Activated CD4-positive, alpha-beta T cell treated with anti-CD3 and anti-CD28 coated beads, Interleukin-2, amount 10 ng/mL, durations not matched to agents 7 days and 5 days (primary cell): ENCODE data around the gene CACNB1. TPM values are rescaled to one million over a fixed set of nuclear protein-coding genes. Genes with fewer than 3 reads are reported as not detected.

Source experiments
- CTCF ChIA-PET: fragments of 350-600 bp; sonication (Branson Sonifier 250); formaldehyde crosslinking; loops from one replicate; lab custom pipeline; 2021; ENCODE audit warnings: antibody characterized with exemption; lab: Charles Lee
- POLR2A ChIA-PET: fragments of 350-600 bp; sonication (Branson Sonifier 250); formaldehyde crosslinking; loops from one replicate; lab custom pipeline; 2021; ENCODE audit warnings: antibody characterized with exemption; lab: Charles Lee
- DNase-seq: peaks from one replicate; pipeline ENCODE4 v3.0.0-alpha.2; 2020
- H3K27ac Mint-ChIP-seq: one replicate; pipeline ENCODE4 v1.8.0; 2021; ENCODE audit warnings: mild to moderate bottlenecking, moderate library complexity, mixed read lengths
- H3K27me3 Mint-ChIP-seq: one replicate; pipeline ENCODE4 v1.8.0; 2021; ENCODE audit warnings: mixed read lengths
- H3K36me3 Mint-ChIP-seq: one replicate; pipeline ENCODE4 v1.8.0; 2021; ENCODE audit warnings: low read depth, mixed read lengths
- H3K4me1 Mint-ChIP-seq: one replicate; pipeline ENCODE4 v1.8.0; 2021; ENCODE audit warnings: mixed read lengths
- H3K4me3 Mint-ChIP-seq: one replicate; pipeline ENCODE4 v1.8.0; 2021; ENCODE audit warnings: mild to moderate bottlenecking, moderate library complexity, mixed read lengths
- H3K9me3 Mint-ChIP-seq: one replicate; pipeline ENCODE4 v1.8.0; 2021; ENCODE audit warnings: mixed read lengths
- total RNA-seq, 2 experiments: library from RNA; stranded (reverse); gene quantifications; one replicate each; pipeline ENCODE4 v1.2.3, GENCODE V29; 2021

Gene CACNB1
- 10 to 100 TPM; 14.8 to 18.3 TPM for total RNA-seq

DNA sequence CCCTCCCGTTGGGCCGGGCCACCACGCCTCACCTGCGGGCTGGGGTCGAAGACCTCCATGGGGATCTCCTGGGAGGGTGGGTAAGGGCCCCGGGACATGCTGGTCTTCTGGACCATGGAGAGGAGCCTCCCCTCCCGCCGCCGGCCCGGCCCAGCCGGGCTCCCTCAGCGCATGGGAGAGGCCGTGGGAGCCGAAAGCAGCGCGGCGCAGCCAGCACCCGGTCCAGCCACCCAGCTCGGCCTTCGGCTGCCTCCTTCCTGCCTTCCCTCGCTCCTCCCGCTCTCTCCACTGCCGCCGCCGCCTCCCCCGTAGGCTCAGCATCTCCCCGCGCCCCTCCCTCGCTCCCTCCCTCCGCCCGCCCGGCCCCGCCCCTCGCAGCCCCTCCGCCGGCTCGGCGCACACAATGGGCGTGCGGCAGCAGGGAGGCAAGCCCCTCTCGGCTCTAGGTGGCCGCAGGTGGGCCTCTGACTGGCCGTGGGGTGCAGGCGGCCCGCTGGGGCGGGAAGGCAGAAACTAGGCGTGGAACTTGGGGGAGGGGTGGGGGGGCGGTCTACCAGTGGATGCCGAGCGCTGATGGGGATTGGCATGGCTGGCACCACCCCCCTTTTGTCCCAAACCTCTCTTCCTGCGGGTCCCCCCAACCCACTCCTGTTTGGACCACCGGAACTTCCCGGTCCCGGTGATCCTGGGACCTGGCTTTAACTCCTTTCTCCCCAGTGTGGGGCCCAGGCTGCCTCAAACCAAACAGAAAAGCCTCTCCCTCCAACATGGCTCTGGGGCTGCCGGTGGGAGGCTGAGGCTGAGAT, at the start of gene CACNB1:
Gene CACNB1, minus strand, starts transcription at position 290 of the 806 bp plus-strand sequence. Its CDS starts 174 bp downstream, at position 116.
- no peaks in the 10 kb centered on the region for H3K27me3 Mint-ChIP-seq
- no peaks in the 10 kb centered on the region for H3K9me3 Mint-ChIP-seq
- POLR2A ChIA-PET: no interaction called here
- H3K4me1 Mint-ChIP-seq: peaks cover 68% of the 10 kb centered on the region
- CTCF ChIA-PET: interaction anchor here (0.6 to 1.0 kb wide), 4 partner anchors 38 to 403 kb away, joined by 3 to 4 read pairs (median 3); no protein-coding TSS in a partner anchor
- peak within 1 kb of the TSS; percentile 79 for H3K4me3 Mint-ChIP-seq
- peak within 1 kb of the TSS; percentile 99 for H3K27ac Mint-ChIP-seq
- DNase-seq: peak; percentile 74
- H3K36me3 Mint-ChIP-seq: peaks cover 27% of the 10 kb centered on the region

DNA sequence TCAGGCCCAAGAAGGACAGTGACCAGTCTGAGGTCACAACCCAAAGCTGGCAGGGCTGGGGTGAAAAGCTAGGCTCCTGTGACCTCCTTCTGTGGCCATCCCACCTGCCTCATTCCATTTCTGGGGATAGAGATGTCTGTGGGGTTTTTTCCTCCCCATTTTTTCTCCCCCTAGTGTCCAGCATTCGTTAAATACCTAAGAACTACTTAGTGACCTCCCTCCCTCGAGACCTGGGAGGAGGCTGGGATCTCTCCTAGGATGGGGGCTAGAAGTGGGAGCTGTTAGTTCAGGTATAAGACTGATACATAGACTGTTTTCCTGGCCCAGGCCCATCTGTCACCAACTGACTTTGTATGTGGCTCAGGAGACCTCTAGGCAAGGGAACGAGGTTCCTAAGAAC, 48.8 kb upstream of the CACNB1 start:
- Mint-ChIP-seq H3K36me3 (no peaks in the 10 kb centered on the region), H3K4me1 (peaks cover 9% of the 10 kb centered on the region), H3K27me3 (no peaks in the 10 kb centered on the region), H3K27ac (no peak overlapping the region), H3K4me3 (no peak overlapping the region), H3K9me3 (no peaks in the 10 kb centered on the region)
- POLR2A ChIA-PET: no interaction called here
- DNase-seq: no peak
- CTCF ChIA-PET: interaction anchor here (0.5 to 2.8 kb wide), 5 partner anchors 10 to 118 kb away, joined by 3 to 20 read pairs (median 6); no protein-coding TSS in a partner anchor

DNA sequence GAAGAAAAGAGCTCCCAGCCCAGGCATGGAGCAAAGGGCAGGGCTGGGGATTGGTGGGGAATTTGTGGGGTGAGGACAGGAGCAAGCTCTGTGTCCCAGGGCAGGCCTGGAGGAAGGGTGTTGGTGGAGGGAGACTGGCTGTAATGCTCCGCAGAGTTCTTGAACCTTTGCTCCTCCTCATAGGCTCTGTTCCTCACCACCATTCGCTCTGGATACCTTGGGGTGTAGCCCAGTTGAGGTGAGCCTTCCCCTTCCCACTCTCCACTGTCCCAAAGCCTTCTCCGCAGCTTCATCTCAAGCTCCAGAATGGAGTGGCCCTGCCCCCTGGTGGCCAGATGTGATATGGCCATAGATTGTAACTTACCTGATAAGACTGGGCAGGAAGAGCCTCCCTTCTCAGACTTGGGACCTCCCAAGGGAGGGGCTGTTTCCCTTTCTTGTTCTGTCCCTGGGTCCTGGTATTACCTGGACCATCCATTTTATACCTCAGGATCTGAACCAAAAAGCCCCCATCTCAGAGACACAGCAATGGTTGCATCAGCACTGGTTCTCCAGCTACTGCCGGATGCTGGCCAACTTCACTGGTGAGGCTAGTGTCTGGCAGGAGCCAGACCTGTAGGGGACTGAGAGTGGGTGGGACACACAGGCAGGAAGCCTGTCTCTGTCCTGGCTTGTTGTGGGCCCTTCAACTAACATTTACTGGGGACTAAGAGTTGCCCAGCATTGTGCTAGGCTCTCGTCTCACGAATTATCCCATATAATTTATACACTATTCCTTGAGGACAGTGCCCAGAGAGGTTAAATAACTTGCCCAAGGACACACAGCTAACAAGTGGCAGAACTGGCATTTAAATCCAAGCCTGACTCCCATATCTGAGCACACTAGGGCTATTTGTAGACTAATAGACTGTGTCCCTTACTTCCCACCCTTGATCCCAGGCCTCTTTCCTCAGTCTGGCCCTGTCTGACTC, 47.4 kb upstream of the CACNB1 start:
- no peaks in the 10 kb centered on the region for H3K9me3 Mint-ChIP-seq
- peak; percentile 88 for DNase-seq
- no peaks in the 10 kb centered on the region for H3K27me3 Mint-ChIP-seq
- H3K4me3 Mint-ChIP-seq: no peak overlapping the region
- ChIA-PET POLR2A (no interaction called here), CTCF (interaction anchor here (0.6 to 2.8 kb wide), 21 partner anchors 9 to 607 kb away, joined by 3 to 20 read pairs (median 4); partner anchors contain the start of genes CACNB1 and RPL19)
- no peaks in the 10 kb centered on the region for H3K36me3 Mint-ChIP-seq
- peaks cover 10% of the 10 kb centered on the region for H3K4me1 Mint-ChIP-seq
- no peak overlapping the region for H3K27ac Mint-ChIP-seq

DNA sequence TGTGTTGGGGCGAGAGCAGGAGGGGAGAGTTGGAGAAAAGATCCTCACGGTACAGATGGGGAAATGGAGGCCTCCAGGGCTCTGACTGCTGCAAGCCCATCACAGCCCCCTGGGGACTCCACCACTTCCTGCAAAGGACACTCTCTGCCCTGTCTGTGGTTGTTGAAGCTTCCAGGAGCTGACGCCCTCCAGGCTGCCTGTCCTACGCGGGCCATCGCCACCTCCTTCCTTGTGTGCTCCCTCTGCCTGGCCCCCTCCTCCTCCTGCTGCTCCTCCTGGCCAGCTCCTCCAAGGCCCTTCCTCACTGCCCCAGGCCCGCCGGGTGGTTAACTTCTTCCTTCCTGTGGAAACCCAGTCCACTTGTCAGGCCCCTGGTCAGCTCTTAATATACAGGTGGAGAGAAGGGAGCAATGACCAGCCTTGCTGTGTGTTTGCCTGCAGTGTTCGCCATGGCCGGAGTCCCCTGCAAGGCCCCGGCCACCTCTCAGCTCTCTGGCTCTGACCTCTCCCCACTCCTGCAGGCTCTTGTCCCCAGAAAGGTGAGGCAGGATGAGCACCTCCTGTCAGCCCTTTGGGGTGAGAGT, 46.6 kb upstream of the CACNB1 start:
- no peak for DNase-seq
- H3K9me3 Mint-ChIP-seq: no peaks in the 10 kb centered on the region
- peak overlapping the region; percentile 60 for H3K27ac Mint-ChIP-seq
- H3K4me3 Mint-ChIP-seq: no peak overlapping the region
- POLR2A ChIA-PET: no interaction called here
- peaks cover 17% of the 10 kb centered on the region for H3K4me1 Mint-ChIP-seq
- CTCF ChIA-PET: interaction anchor here (0.6 to 2.8 kb wide), 18 partner anchors 8 to 606 kb away, joined by 3 to 20 read pairs (median 4); partner anchors contain the start of genes CACNB1 and RPL19
- no peaks in the 10 kb centered on the region for H3K36me3 Mint-ChIP-seq
- no peaks in the 10 kb centered on the region for H3K27me3 Mint-ChIP-seq

DNA sequence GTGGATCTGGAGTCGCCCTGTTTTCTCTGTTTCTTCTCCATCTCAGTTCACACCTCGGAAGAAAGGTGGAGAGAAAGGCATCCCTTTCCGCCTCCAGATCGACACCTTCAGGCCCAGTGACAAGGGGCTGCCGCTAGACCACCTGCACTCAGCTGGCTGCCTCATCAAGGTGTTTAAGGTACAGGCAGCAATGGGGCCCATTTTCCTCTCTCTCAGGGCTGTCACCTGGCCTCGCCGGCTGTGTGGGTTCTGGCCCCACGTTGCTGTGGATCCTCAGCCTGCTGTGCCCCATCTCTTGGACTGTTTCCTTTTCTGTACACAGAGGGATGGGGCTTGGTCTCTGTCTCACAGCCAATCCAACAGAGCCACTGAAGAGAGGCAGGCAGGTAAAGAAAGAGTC, 45.7 kb upstream of the CACNB1 start:
- H3K9me3 Mint-ChIP-seq: no peaks in the 10 kb centered on the region
- ChIA-PET POLR2A (no interaction called here), CTCF (interaction anchor here (0.5 to 1.8 kb wide), 2 partner anchors 11 to 264 kb away, joined by 5 to 13 read pairs; no protein-coding TSS in a partner anchor)

DNA sequence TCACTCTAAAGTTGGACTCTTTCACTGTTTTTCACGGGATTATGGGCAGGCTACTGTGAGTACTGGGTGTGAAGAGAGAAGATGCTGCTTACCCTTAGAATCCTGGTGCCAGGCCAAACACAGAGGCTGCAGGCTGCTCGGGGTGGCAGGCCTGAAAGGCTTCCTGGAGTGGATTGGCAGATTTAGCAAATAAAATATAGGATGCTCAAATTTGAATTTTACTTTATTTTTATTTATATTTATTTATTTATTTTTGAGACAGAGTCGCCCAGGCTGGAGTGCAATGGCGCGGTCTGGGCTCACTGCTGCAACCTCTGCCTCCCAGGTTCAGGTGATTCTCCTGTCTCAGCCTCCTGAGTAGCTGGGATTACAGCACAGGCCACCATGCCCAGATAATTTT, 43.2 kb upstream of the CACNB1 start:
- DNase-seq: no peak
- POLR2A ChIA-PET: no interaction called here
- Mint-ChIP-seq H3K36me3 (no peaks in the 10 kb centered on the region), H3K4me1 (peaks cover 33% of the 10 kb centered on the region), H3K9me3 (no peaks in the 10 kb centered on the region), H3K27ac (no peak overlapping the region), H3K27me3 (no peaks in the 10 kb centered on the region), H3K4me3 (no peak overlapping the region)
- CTCF ChIA-PET: interaction anchor here (0.7 to 1.9 kb wide), 3 partner anchors 9 to 92 kb away, joined by 3 to 12 read pairs (median 3); no protein-coding TSS in a partner anchor

More for the DNA sequence above, 45.7 kb upstream of the CACNB1 start:
- Mint-ChIP-seq H3K4me1 (peaks cover 25% of the 10 kb centered on the region), H3K27ac (no peak overlapping the region), H3K4me3 (no peak overlapping the region), H3K36me3 (no peaks in the 10 kb centered on the region), H3K27me3 (no peaks in the 10 kb centered on the region)
- DNase-seq: no peak

DNA sequence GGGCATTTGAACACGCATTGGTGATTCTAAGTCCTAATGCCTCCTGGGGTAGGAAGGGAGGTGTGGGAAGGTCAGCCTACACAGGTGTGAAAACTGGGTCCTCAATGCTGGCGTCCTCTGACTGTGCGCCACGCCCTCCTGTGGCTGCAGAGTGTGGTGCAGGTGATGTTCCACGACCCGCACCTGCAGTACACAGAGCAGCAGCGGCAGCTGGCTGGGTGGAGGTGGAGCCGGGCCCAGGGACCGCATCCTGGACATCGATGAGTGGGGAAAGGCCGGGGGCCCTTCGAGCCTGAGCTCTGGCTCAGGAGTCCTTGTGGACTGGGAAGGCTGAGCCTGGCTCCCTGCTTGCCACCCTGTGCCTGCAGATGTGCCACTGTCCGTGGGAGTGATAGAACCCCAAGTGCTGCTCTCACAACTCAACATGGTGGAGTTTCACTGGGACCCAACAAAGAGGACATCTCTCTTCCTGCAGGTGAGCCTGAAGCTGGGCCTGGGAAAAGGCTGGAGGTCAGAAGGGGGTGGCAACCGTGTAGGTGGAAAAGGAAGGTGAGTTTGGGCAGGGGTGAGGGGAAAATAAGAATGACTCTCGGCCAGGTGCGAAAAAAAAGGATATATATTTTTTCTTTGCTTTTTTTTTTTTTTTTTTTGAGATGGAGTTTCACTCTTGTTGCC, 42.3 kb upstream of the CACNB1 start:
- DNase-seq: peak; percentile 68
- peaks cover 34% of the 10 kb centered on the region for H3K4me1 Mint-ChIP-seq
- H3K9me3 Mint-ChIP-seq: no peaks in the 10 kb centered on the region
- H3K36me3 Mint-ChIP-seq: no peaks in the 10 kb centered on the region
- H3K27me3 Mint-ChIP-seq: no peaks in the 10 kb centered on the region
- ChIA-PET POLR2A (no interaction called here), CTCF (interaction anchor here (0.6 to 2.1 kb wide), 8 partner anchors 9 to 75 kb away, joined by 3 to 12 read pairs (median 3); partner anchors contain the start of gene ARL5C)
- peak overlapping the region; percentile 59 for H3K27ac Mint-ChIP-seq
- no peak overlapping the region for H3K4me3 Mint-ChIP-seq

DNA sequence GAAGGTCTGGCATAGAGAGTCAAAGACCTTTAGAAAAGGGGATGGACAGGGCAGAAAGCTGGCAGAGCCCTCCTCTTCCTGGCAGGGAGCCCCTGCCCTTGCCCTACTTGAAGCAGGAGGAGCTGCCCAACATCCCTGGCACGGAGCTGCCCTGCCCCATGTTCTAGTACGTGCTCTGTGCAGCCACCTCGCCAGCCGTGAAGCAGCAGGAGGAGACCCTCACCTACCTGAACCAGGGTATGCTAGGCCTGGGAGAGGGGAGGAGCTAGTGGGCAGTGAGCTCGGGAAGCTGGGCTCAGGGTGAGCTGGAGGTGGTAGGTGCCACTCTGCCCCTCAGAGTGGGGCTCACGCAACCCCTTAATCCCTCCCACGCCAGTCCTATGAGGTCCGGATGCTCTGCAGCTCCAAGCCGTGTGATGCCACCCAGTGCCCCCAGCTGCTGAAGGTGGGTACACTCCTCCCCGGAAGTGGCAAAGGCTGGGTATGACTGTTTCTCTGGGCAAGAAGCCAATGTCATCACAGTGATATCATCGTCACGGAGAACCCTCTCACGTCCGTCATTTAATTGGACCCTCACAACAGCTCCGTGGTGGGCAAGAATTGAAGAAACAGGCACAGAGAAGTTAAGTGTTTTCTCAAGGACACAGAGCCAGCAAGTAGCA, 41.0 kb upstream of the CACNB1 start:
- Mint-ChIP-seq H3K27ac (peak overlapping the region; percentile 86), H3K27me3 (no peaks in the 10 kb centered on the region), H3K9me3 (no peaks in the 10 kb centered on the region)

DNA sequence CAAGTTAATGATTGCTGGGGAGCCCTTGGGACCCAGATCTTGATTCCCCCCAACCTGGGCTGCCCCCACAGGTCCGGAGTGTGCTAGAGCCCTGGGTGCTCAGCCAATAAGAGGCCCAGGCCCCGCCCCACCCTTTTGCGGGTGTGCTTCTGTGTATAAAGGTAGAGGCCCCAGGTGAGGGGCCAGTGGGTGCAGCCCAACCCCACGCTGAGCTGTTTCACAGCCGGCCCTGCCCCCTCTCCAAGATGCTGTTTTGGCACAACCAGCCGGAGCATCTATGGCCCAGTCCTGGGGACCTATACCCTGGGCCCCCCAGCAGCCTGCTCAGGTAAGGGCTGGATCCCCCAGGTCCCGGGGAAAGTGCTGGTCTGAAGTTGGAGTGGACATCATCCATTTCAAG, 40.1 kb upstream of the CACNB1 start:
- no peak for DNase-seq
- CTCF ChIA-PET: interaction anchor here (0.5 to 2.1 kb wide), 8 partner anchors 12 to 601 kb away, joined by 3 to 10 read pairs (median 6); partner anchors contain the start of gene ARL5C
- H3K4me1 Mint-ChIP-seq: peaks cover 27% of the 10 kb centered on the region
- POLR2A ChIA-PET: no interaction called here
- H3K36me3 Mint-ChIP-seq: no peaks in the 10 kb centered on the region
- no peaks in the 10 kb centered on the region for H3K27me3 Mint-ChIP-seq
- no peak overlapping the region for H3K4me3 Mint-ChIP-seq
- H3K9me3 Mint-ChIP-seq: no peaks in the 10 kb centered on the region
- no peak overlapping the region for H3K27ac Mint-ChIP-seq

More for the DNA sequence above, 41.0 kb upstream of the CACNB1 start:
- CTCF ChIA-PET: interaction anchor here (0.9 to 2.1 kb wide), 7 partner anchors 7 to 337 kb away, joined by 3 to 10 read pairs (median 3); partner anchors contain the start of gene ARL5C
- Mint-ChIP-seq H3K36me3 (no peaks in the 10 kb centered on the region), H3K4me3 (peak overlapping the region; percentile 29), H3K4me1 (peaks cover 27% of the 10 kb centered on the region)
- peak; percentile 74 for DNase-seq
- POLR2A ChIA-PET: no interaction called here

DNA sequence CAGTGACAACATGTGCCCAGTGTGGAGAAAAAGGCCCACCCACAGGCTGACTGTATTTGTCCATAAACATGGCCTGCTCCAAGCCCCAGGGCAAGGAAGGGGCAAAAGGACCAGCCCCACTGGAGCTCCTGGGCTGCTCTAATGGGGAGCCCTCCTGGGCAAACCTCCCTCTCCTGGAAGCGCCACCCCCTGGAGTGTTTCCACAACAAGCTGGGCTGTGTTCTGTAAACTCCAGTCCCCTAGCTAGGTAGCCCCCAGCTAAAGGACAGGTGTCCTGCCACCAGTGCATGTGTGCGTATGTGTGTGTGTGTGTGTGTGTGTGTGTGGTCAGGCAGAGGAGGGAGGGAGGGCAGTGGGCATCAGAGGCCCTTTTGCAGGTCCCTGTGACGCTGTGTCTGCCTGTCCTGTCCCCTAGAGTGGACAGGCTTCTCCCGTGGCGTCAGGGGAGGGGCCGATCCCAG, 39.5 kb upstream of the CACNB1 start:
- ChIA-PET POLR2A (no interaction called here), CTCF (interaction anchor here (0.5 to 3.7 kb wide), 13 partner anchors 8 to 602 kb away, joined by 3 to 28 read pairs (median 5); partner anchors contain the start of gene RPL19)
- Mint-ChIP-seq H3K4me3 (no peak overlapping the region), H3K27me3 (no peaks in the 10 kb centered on the region), H3K36me3 (no peaks in the 10 kb centered on the region), H3K9me3 (no peaks in the 10 kb centered on the region), H3K4me1 (peaks cover 30% of the 10 kb centered on the region), H3K27ac (no peak overlapping the region)
- no peak for DNase-seq

DNA sequence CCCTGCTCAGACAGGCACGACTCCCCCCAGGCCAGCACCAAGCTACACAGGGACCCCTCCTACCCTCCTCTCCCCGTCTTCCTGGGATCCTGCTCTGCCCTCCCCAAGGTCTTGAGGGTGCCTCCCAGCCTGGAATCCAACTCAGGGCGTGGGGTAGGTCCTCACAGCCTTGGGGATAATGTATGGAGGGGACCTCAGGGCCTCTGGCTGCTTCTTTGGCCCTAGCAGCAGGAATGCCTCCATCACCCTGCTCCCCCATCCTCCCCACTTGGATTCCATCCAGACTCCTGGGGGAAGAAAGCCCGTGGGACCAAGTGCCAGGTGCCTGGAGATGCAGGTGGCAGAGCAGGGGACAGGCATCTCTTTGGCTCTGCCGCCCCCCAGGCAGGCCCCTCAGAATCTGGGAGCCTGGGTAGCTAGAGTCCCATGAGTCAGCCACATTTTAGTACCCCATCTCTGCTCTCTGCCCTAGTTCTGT, 39.0 kb upstream of the CACNB1 start:
- Mint-ChIP-seq H3K9me3 (no peaks in the 10 kb centered on the region), H3K27ac (no peak overlapping the region), H3K36me3 (no peaks in the 10 kb centered on the region), H3K4me1 (peaks cover 34% of the 10 kb centered on the region), H3K4me3 (no peak overlapping the region), H3K27me3 (peaks cover 4% of the 10 kb centered on the region)
- ChIA-PET POLR2A (no interaction called here), CTCF (interaction anchor here (0.5 to 3.7 kb wide), 17 partner anchors 9 to 418 kb away, joined by 3 to 28 read pairs (median 4); partner anchors contain the start of genes RPL19 and STAC2)
- DNase-seq: no peak
